Stimulated activated effector memory CD8-positive, alpha-beta T cell treated with anti-CD3 and anti-CD28 coated beads, Interleukin-12 subunit alpha, Interleukin-12 subunit beta, amount 100 ng/mL, for 72 hours (primary cell): ENCODE data around the gene NDE1.

Source experiments
- ATAC-seq: fragments of 150-1000 bp; cut with Tn5 transposase; 2 replicates; pipeline ENCODE4 v1.10.0; 2021
- DNase-seq, 2 donors: peaks; one replicate each; pipeline ENCODE4 v3.0.0; 2021 to 2022; ENCODE audit warnings: low spot score in 2 of 2
- H3K27ac Mint-ChIP-seq: one replicate; pipeline ENCODE4 v1.8.0; 2022; ENCODE audit warnings: mild to moderate bottlenecking, mixed read lengths
- H3K36me3 Mint-ChIP-seq: one replicate; pipeline ENCODE4 v1.8.0; 2022; ENCODE audit warnings: mild to moderate bottlenecking, mixed read lengths
- H3K4me1 Mint-ChIP-seq: one replicate; pipeline ENCODE4 v1.8.0; 2022; ENCODE audit warnings: mixed read lengths
- H3K4me3 Mint-ChIP-seq: one replicate; pipeline ENCODE4 v1.8.0; 2022; ENCODE audit warnings: mild to moderate bottlenecking, mixed read lengths
- H3K9me3 Mint-ChIP-seq: one replicate; pipeline ENCODE4 v1.8.0; 2022; ENCODE audit warnings: mixed read lengths

The NDE1 gene

DNA sequence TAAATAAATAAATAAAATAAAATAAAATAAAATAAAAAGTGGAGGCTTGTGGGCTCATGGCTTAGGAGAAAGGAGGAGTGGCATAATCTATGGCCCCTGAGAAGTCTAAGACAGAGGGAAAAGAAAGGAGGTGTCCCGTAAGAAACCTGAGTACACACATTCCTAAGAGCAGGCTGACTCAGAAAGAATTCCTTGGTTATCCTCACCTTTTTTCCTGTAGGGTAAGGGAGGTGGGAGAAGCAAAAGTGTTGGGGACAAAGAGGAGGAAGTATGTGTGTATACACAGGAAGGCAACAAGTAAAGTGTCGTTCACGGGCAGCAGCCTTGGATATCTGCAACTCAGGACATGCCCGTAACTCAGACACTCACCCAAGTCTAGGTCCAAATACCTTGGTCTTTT is 36.4 kb upstream of the NDE1 start:
- no peak for ATAC-seq
- no peak overlapping the region for H3K4me3 Mint-ChIP-seq
- peaks cover 100% of the 10 kb centered on the region for H3K36me3 Mint-ChIP-seq
- H3K4me1 Mint-ChIP-seq: peaks cover 17% of the 10 kb centered on the region
- H3K9me3 Mint-ChIP-seq: no peaks in the 10 kb centered on the region
- no peak for DNase-seq
- H3K27ac Mint-ChIP-seq: no peak overlapping the region

DNA sequence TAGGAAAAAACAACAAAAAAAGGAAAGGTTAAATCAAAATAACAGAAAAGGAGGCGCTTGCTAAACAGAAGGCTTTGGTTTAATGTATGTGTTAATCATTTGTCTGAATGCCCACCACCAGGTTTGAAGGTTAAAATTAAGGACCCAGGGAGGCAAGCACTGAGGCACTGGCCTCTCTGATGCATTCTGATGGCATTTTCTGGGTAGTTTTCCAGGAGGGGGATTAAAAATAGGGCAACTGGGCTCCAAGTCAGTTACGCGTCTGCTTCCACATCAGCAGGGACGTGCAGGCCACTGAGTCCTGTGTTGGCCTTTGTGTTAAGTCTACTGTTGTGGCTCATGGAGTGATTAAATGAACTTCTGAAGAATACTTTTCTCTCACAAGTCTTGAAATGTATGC is 34.0 kb upstream of the NDE1 start:
- no peak for DNase-seq
- Mint-ChIP-seq H3K4me3 (no peak overlapping the region), H3K9me3 (no peaks in the 10 kb centered on the region), H3K4me1 (peaks cover 6% of the 10 kb centered on the region), H3K27ac (peak overlapping the region; percentile 46), H3K36me3 (peaks cover 100% of the 10 kb centered on the region)
- no peak for ATAC-seq

DNA sequence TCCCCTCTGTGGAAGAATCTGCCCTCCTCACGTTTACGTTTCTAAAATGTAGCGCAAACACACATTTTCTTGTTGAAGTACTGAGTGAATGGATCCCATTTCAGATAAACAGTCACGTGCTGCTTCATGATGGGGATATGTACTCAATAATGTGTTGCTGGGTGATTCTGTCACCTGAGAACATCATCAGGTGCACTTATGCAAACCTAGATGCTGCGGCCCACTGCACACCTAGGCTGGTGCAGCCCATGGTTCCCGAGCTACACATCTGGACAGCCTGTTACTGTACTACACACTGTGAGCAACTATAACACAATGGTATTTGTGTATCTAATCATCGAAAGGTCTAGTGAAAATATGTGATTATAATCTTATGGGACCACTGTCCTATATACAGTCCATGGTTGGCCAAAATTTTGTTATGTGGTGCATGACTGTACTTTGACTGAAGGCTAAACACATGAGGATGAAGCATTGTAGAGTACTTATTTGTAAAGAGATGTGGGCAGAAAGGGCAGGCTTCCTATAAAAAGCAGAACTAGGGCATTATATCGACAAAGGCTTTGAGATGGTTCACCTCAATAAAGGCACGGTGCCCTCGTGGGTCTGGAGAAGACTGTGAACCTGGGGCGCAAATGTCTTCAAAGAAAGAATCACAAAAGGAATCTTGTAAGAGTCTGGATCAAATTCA is 33.4 kb upstream of the NDE1 start:
- no peak for DNase-seq
- no peak overlapping the region for H3K27ac Mint-ChIP-seq
- no peak for ATAC-seq
- H3K4me1 Mint-ChIP-seq: peaks cover 6% of the 10 kb centered on the region
- H3K4me3 Mint-ChIP-seq: no peak overlapping the region
- no peaks in the 10 kb centered on the region for H3K9me3 Mint-ChIP-seq
- peaks cover 100% of the 10 kb centered on the region for H3K36me3 Mint-ChIP-seq

DNA sequence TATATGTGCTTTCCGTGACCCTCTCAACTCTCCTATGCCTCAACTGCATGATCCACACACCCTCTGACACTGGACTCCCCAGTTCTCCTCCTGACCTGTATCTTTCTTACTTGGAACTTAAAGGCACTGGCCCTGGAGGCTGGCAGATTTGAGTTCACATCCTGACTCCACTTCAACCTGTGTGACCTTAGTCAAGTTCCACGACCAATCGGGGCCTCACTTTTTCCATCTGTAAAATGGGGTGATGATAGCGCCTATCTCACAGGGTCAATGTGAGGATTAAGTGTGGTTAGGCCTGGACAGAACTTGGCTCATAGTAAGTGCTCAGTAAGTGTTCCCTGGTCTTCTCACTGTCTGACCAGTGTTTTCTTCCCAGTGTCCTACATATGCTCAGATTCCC is 32.1 kb upstream of the NDE1 start:
- peak overlapping the region; percentile 36 for H3K27ac Mint-ChIP-seq
- ATAC-seq (no peak), DNase-seq (no peak)
- H3K36me3 Mint-ChIP-seq: peaks cover 100% of the 10 kb centered on the region
- H3K4me3 Mint-ChIP-seq: no peak overlapping the region
- no peaks in the 10 kb centered on the region for H3K9me3 Mint-ChIP-seq
- H3K4me1 Mint-ChIP-seq: peaks cover 6% of the 10 kb centered on the region

DNA sequence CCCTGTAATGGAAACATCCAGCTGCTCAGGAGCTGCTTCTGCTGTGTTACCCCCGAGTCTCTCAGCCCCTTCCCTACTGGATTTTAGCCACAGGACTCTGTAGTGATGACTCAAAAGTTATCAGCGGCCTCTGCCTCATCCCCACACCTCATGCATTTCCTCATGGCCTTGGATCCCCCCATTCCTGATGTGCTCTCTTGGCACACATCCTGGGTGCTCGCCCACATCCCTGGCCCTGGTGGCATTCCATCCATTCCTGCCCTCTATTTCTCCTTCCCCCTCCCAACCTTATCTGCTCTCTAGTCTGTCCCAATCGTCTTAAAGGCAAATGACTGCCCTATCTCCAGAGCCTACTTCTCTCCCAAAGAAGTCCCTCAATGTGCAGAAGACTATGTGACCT is 31.7 kb upstream of the NDE1 start:
- Mint-ChIP-seq H3K36me3 (peaks cover 100% of the 10 kb centered on the region), H3K27ac (peak overlapping the region; percentile 36), H3K9me3 (no peaks in the 10 kb centered on the region), H3K4me3 (no peak overlapping the region), H3K4me1 (peaks cover 6% of the 10 kb centered on the region)
- ATAC-seq (no peak), DNase-seq (no peak)

DNA sequence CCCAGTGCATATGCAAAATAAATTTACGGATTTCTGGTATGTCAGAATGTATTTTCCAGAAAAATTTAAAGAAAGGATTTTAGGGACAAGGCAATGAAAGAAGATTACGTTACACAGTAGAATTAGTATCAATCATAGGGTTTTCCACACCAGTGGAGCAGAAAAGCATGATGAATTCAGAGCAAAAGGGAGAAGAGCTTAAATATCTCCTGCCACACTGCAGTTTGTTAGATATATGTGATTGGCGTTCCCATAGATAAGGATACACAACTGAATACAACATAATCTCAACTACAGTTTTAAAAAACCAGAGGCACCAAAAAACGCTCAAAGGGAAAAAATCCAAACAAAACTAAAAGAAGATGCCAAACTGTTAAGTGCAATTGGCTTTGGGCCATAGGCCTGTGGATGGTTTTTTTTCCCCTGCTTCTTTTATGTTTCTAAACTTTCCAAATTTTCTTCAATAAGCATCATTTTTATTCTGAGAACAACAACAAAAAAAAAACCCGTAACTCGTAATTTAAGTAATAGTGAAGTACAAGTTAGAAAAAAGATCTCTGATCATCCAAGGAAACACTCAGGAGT is 29.3 kb upstream of the NDE1 start:
- H3K9me3 Mint-ChIP-seq: no peaks in the 10 kb centered on the region
- DNase-seq (no peak), ATAC-seq (no peak)
- no peak overlapping the region for H3K27ac Mint-ChIP-seq
- peaks cover 6% of the 10 kb centered on the region for H3K4me1 Mint-ChIP-seq
- peaks cover 100% of the 10 kb centered on the region for H3K36me3 Mint-ChIP-seq
- no peak overlapping the region for H3K4me3 Mint-ChIP-seq

DNA sequence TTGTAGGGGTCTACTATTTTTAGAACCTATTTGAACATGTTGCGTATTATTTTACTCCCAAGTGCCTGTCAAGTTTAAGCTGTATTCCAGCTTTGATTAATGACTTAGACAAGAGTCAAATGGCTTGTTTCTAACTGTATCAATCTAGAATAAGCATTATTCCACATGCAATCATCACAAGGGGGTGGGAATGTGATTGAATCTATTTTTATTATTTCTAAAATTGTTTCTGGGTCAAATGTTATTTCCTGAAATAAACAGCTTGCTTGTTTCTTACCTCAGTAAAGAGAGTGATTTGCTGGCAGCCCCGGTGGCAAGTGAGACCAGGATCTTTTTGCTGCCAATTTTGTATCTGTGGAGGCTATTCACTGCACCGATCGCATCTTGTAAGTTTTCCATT is 28.6 kb upstream of the NDE1 start:
- no peaks in the 10 kb centered on the region for H3K9me3 Mint-ChIP-seq
- no peak for DNase-seq
- H3K36me3 Mint-ChIP-seq: peaks cover 100% of the 10 kb centered on the region
- H3K27ac Mint-ChIP-seq: no peak overlapping the region
- ATAC-seq: no peak
- H3K4me1 Mint-ChIP-seq: peaks cover 6% of the 10 kb centered on the region
- no peak overlapping the region for H3K4me3 Mint-ChIP-seq

DNA sequence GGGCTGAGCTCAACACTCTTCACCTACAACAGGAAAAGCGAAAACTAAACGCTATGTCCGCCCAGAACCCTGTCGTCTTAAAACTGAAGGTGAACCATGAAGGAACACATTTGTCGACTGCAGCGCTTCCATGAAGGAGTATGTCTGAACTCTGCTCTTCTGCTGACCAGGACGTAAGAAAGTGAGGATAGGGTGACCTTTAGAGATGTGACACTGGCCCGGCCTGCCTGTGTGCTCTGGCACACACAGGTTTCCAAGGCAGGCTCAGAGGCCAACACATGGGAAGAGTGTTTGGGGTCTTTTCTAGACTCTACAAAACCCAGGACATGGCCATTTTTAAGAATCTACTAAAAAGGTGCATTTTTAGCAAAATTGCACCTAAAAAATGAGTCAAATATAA is 28.2 kb upstream of the NDE1 start:
- Mint-ChIP-seq H3K27ac (no peak overlapping the region), H3K36me3 (peaks cover 100% of the 10 kb centered on the region)

DNA sequence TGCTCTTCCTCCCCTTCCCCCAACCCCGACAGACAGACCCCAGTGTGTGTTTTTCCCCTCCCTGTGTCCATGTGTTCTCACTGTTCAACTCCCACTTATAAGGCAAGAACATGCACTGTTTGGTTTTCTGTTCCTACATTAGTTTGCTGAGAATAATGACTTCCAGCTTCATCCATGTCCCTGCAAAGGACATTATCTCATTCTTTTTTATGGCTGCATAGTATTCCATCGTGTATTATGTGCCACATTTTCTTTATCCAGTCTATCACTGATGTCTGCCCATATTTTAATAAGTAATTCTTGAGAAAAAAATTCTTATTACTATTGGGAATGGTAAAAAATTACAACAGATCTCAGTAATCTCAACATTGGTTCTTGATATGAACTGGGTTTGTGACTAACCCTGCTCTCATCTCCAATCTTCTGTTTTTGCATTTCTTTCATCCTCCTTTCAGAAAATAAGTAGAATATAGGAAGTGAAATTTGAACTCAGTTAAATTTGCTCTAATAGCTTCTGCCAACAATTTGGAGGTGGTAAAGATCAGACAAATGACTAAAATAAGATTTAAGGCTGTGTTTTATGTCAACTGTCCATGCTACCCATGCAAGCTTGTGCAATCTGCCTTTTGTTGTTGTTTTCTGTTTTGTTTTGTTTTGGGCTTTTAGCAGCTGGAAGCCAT is 18.2 kb upstream of the NDE1 start:
- H3K4me1 Mint-ChIP-seq: peaks cover 16% of the 10 kb centered on the region
- peaks cover 100% of the 10 kb centered on the region for H3K36me3 Mint-ChIP-seq
- H3K27ac Mint-ChIP-seq: peak overlapping the region; percentile 20
- ATAC-seq (no peak), DNase-seq (no peak)
- no peak overlapping the region for H3K4me3 Mint-ChIP-seq
- H3K9me3 Mint-ChIP-seq: no peaks in the 10 kb centered on the region

More for the DNA sequence above, 28.2 kb upstream of the NDE1 start:
- H3K4me1 Mint-ChIP-seq: peaks cover 6% of the 10 kb centered on the region
- no peak for DNase-seq
- no peak for ATAC-seq
- no peak overlapping the region for H3K4me3 Mint-ChIP-seq
- H3K9me3 Mint-ChIP-seq: no peaks in the 10 kb centered on the region

DNA sequence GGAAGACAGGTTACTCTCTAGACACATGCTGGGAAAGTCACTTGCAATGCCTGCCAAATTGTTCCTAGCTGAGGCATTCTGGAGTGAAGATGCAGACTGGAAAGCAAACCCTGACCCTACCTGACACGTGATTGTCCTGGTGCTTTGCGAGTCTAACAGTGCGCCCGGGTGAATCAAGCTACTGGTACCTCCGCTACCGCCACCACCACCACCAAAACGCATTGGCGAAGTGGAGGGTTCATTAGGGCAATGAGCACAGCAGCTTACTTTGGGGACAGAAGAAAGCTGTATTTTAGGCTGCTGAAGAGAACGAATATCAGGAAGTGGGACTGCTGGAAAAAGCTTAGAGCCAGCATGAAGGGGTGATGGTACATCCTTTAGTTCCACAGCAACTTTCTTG is 14.1 kb upstream of the NDE1 start:
- ATAC-seq: no peak
- peaks cover 86% of the 10 kb centered on the region for H3K36me3 Mint-ChIP-seq
- H3K4me3 Mint-ChIP-seq: peak overlapping the region; percentile 50
- peaks cover 47% of the 10 kb centered on the region for H3K4me1 Mint-ChIP-seq
- no peak for DNase-seq
- H3K27ac Mint-ChIP-seq: peak overlapping the region; percentile 89
- H3K9me3 Mint-ChIP-seq: no peaks in the 10 kb centered on the region

DNA sequence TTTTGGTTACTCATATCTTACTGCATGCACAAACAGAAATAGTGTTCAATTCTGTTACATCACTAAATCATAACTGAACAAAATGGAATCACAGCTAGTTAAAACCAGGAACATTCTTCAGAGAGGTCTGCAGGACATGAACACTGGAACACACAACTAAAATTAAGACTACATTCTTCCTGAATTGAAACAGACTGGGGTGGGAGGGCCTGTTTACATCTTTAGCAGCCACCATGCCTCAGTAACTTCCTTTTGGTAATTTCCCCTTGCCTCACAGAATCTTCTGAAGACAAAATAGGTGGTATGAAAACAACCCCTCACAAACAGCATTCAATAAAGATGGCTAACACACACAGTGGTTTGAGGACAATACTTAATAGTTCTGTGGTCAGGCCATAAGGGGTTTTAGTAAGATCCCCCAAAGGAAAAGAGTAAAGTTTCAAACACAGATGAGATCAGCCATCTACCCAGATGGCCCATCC is 13.6 kb upstream of the NDE1 start:
- peaks cover 52% of the 10 kb centered on the region for H3K4me1 Mint-ChIP-seq
- H3K4me3 Mint-ChIP-seq: peak overlapping the region; percentile 50
- no peaks in the 10 kb centered on the region for H3K9me3 Mint-ChIP-seq
- ATAC-seq (peak; percentile 67), DNase-seq (no peak)
- peaks cover 81% of the 10 kb centered on the region for H3K36me3 Mint-ChIP-seq
- peak overlapping the region; percentile 89 for H3K27ac Mint-ChIP-seq

DNA sequence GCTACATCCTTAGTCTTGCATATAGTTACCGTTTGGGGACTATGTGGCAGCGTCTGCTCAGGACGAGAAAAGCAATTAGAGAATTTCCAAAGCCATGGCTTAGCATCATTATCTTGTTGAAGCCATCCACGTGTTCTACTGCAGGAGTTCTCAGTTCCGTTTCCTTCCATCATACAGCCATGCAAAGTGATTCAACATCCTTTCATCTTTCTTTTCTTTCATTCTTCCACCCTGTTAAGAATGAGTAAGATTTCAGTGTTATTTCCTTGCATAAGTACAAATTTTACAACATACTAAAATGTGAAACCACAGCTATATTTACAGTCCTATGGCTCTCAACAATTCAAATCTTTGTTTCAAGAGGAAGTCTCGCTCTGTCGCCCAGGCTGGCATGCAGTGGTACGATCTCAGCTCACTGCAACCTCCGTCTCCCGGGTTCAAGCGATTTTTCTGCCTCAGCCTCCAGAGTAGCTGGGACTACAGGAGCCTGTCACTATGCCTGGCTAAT is 10.9 kb upstream of the NDE1 start:
- Mint-ChIP-seq H3K4me1 (peaks cover 53% of the 10 kb centered on the region), H3K36me3 (peaks cover 55% of the 10 kb centered on the region), H3K4me3 (peak overlapping the region; percentile 79), H3K27ac (peak overlapping the region; percentile 70), H3K9me3 (no peaks in the 10 kb centered on the region)
- DNase-seq: no peak
- peak; percentile 27 for ATAC-seq

DNA sequence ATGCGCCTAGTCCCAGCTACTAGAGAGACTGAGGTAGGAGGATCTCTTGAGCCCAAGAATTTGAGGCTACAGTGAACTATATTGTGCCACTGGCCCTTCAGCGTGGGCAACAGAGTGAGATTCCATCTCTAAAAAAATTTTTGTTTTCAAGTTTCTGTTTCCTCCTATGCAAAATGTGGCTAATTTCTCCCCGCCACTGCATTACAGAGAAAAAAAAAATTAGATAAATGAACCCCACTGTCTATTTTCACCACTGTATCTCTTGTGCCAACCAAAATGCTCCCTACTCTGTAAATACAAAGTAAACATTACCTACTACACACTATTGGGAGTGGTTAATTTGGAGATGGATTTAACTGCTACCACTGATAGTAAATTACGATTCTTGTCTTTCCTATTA is 9.1 kb upstream of the NDE1 start:
- peak overlapping the region; percentile 96 for H3K27ac Mint-ChIP-seq
- H3K9me3 Mint-ChIP-seq: no peaks in the 10 kb centered on the region
- peak overlapping the region; percentile 79 for H3K4me3 Mint-ChIP-seq
- DNase-seq (no peak), ATAC-seq (no peak)
- H3K36me3 Mint-ChIP-seq: peaks cover 36% of the 10 kb centered on the region
- peaks cover 46% of the 10 kb centered on the region for H3K4me1 Mint-ChIP-seq

DNA sequence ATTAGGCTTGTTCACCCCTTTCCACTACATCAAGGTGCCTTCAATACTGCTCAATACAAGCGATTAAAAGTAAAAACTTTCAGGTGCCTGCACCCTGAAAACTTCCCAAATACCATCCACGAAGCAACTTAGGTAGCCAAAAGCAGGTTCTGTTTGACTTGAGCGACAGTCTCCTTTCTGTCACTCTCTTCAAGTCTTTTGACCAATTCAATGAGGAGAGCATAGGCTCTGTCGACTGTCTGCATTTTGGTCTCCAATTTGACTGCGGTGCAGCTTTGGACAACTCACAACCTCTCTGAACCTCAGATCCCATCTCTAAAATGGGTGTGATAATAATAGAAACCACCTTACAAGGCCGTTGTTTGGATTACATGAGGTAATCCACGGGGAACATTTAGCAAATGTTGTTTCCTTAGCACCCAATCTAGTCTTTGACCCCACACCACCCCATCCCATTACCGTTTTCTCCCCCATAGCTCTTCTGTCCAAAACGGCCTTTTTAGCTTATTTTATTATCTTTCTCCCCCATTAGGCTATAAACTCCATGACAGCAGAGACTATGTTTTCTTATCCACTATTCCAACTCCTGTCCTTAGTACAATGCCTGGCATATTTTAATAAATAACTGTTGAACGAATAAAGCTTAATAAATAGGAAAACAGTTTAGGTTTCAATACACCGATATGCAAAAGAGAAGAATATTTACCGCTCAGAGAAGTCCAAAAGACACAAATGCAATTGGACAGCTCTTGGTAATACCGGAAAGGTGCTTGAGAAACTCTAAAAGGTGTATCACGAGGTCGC is 8.1 kb upstream of the NDE1 start:
- Mint-ChIP-seq H3K4me1 (peaks cover 38% of the 10 kb centered on the region), H3K36me3 (peaks cover 26% of the 10 kb centered on the region), H3K9me3 (no peaks in the 10 kb centered on the region), H3K4me3 (peak overlapping the region; percentile 79), H3K27ac (peak overlapping the region; percentile 96)
- DNase-seq (no peak), ATAC-seq (no peak)

DNA sequence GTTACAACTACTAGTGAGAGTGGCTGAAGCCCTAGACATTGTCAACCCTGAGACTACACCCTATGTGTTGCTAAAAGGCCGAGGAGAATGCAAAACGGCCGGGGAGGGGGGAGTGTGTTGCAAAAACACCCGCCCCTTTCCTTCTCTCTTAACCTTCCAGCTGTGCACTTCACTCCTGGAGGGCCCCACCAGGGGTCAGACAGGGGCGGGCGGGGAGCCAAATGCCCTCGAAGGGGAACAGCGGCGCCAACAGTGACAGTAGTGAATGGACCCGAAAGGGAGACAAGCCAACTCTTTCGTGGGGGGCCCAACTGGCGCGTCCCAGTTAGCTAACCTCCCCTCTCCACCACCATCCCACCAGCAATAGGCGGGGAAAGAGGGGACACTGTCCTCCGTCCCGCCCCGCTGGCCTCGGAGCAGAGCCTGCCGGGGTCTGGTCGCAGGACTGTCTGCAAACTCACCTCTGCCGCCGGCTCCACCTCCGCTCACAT is 7.4 kb upstream of the NDE1 start:
- peak overlapping the region; percentile 96 for H3K27ac Mint-ChIP-seq
- DNase-seq: peak; percentile 54 to 90
- no peaks in the 10 kb centered on the region for H3K9me3 Mint-ChIP-seq
- H3K4me3 Mint-ChIP-seq: peak overlapping the region; percentile 79
- peak; percentile 81 for ATAC-seq
- peaks cover 20% of the 10 kb centered on the region for H3K36me3 Mint-ChIP-seq
- peaks cover 35% of the 10 kb centered on the region for H3K4me1 Mint-ChIP-seq
